T-cell (primary cell): ENCODE measurements around the gene EDARADD. TPM values are rescaled to one million over a fixed set of nuclear protein-coding genes. Genes with fewer than 3 reads are reported as not detected.
"Not testable (repeated sequence)": the region's sequence is repeated elsewhere in the genome, so short reads cannot be mapped to it uniquely, and the experiment has no call there.

Source experiments
- ATAC-seq, 4 experiments: fragments of 200-7000 bp in 3 of 4; fragments of 150-1000 bp in 1 of 4; cut with Tn5 transposase; replicated peaks in 1 of 4; 1 replicate in 3 of 4; 2 replicates in 1 of 4; pipeline ENCODE4 v1.10.0; 2021; ENCODE audit warnings: moderate library complexity in 3 of 4, mild to moderate bottlenecking in 2 of 4, moderate number of reproducible peaks in 1 of 4
- CTCF ChIA-PET, 2 donors: fragments of 300-600 bp; sonication (Branson Sonifier 250); formaldehyde crosslinking; loops; one replicate each; lab custom pipeline; 2022; ENCODE audit warnings: antibody characterized with exemption in 2 of 2; lab: Charles Lee
- POLR2A ChIA-PET, 2 donors: fragments of 300-600 bp; sonication (Branson Sonifier 250); formaldehyde crosslinking; loops; one replicate each; lab custom pipeline; 2022; ENCODE audit warnings: antibody characterized with exemption in 2 of 2; lab: Charles Lee
- DNase-seq, 35 experiments: peaks; one replicate each; pipeline versions ENCODE4 v3.0.0 to v3.0.0-alpha.2; 2013 to 2023
- H3K27ac ChIP-seq: one replicate; pipeline ENCODE4 v1.5.1; 2013; ENCODE audit warnings: low read length
- H3K27me3 ChIP-seq, 2 experiments: replicated peaks in 1 of 2; 1 replicate in 1 of 2; 2 replicates in 1 of 2; pipeline versions ENCODE4 v1.6.1 to v1.7.0; 2013; ENCODE audit warnings: low read length in 1 of 2, mixed read lengths in 1 of 2; ENCODE audit not compliant: control insufficient read depth in 2 of 2, insufficient read depth in 2 of 2; ENCODE audit errors: extremely low read depth in 1 of 2
- H3K36me3 ChIP-seq, 2 donors: 1 replicate in 1 of 2; 2 replicates in 1 of 2; pipeline versions ENCODE4 v1.6.1 to v1.7.0; 2013; ENCODE audit warnings: low read length in 1 of 2; ENCODE audit not compliant: control insufficient read depth in 2 of 2, insufficient read depth in 1 of 2; ENCODE audit errors: extremely low read depth in 1 of 2
- H3K4me1 ChIP-seq, 2 experiments: 1 replicate in 1 of 2; 2 replicates in 1 of 2; pipeline versions ENCODE4 v1.6.1 to v1.7.0; 2013; ENCODE audit warnings: low read length in 2 of 2, mixed read lengths in 1 of 2; ENCODE audit not compliant: insufficient read depth in 2 of 2, control insufficient read depth in 1 of 2; ENCODE audit errors: extremely low read depth in 1 of 2
- H3K4me3 ChIP-seq, 2 donors: 1 replicate in 1 of 2; 2 replicates in 1 of 2; pipeline versions ENCODE4 v1.5.1 to v1.7.0; 2013; ENCODE audit warnings: mild to moderate bottlenecking in 2 of 2, low read length in 1 of 2, moderate library complexity in 1 of 2; ENCODE audit not compliant: control insufficient read depth in 1 of 2; ENCODE audit errors: extremely low read depth in 1 of 2
- H3K9me3 ChIP-seq: 2 replicates; pipeline ENCODE4 v1.7.0; 2013
- H3K27ac Mint-ChIP-seq, 2 donors: one replicate each; pipeline ENCODE4 v1.8.0; 2020 to 2021; ENCODE audit warnings: mild to moderate bottlenecking in 2 of 2, mixed read lengths in 2 of 2
- H3K27me3 Mint-ChIP-seq, 2 donors: one replicate each; pipeline ENCODE4 v1.8.0; 2021 to 2022; ENCODE audit warnings: mixed read lengths in 2 of 2
- H3K36me3 Mint-ChIP-seq: one replicate; pipeline ENCODE4 v1.8.0; 2021; ENCODE audit warnings: mixed read lengths
- H3K4me1 Mint-ChIP-seq, 3 donors: one replicate each; pipeline ENCODE4 v1.8.0; 2020 to 2022; ENCODE audit warnings: mixed read lengths in 3 of 3, mild to moderate bottlenecking in 1 of 3
- H3K4me3 Mint-ChIP-seq, 3 donors: one replicate each; pipeline ENCODE4 v1.8.0; 2020 to 2022; ENCODE audit warnings: mild to moderate bottlenecking in 3 of 3, mixed read lengths in 3 of 3, moderate library complexity in 3 of 3
- H3K9me3 Mint-ChIP-seq, 3 donors: one replicate each; pipeline ENCODE4 v1.8.0; 2020 to 2022; ENCODE audit warnings: mixed read lengths in 3 of 3
- WGBS: methylation state at CpG from one replicate; pipeline ENCODE4 v1.1.5; 2013; ENCODE audit warnings: missing lambda C conversion rate; ENCODE audit not compliant: insufficient coverage; 5-methylcytosine and 5-hydroxymethylcytosine counted together
- total RNA-seq, 35 experiments: library from RNA in 6 of 35; stranded (reverse) in 6 of 35; fragments of 120-200 nt in 1 of 35; gene quantifications; one replicate each; pipeline versions ENCODE4 v1.2.1 to v1.2.4 and lab custom pipeline; 2013 to 2026

Gene EDARADD
- total RNA-seq, 5 donors from 2014 or later (not counting 1 experiment from before 2014, with no cell fraction given), result 1.3 to 5.7 (median 4.2) TPM

GRCh38 chr1:236495467-236496112 lies 101.5 kb downstream of the EDARADD start:
- H3K4me3 Mint-ChIP-seq, result no peak overlapping the region
- no CpG with 5 or more reads among the region's 11 CpGs for WGBS
- H3K9me3 Mint-ChIP-seq, result no peaks in the 10 kb centered on the region
- DNase-seq (peak in 1 of 35 experiments; percentile 5), ATAC-seq (peak in 1 of 4 experiments; percentile 57)
- H3K36me3 ChIP-seq, result no peaks in the 10 kb centered on the region
- no peaks in the 10 kb centered on the region for H3K36me3 Mint-ChIP-seq
- no peak overlapping the region for H3K27ac ChIP-seq
- peaks cover 0 to 5% of the 10 kb centered on the region in 2 experiments for H3K4me1 ChIP-seq
- no peaks in the 10 kb centered on the region for H3K9me3 ChIP-seq
- peaks cover 9 to 12% (median 11%) of the 10 kb centered on the region in 3 donors for H3K4me1 Mint-ChIP-seq
- peaks cover 0 to 23% of the 10 kb centered on the region in 2 experiments for H3K27me3 ChIP-seq
- CTCF ChIA-PET, result interaction anchor here in 1 of 2 donors (0.6 kb wide), 2 partner anchors 109 to 390 kb away, joined by 3 read pairs; partner anchors contain the start of gene HEATR1
- H3K4me3 ChIP-seq, result no peak overlapping the region
- POLR2A ChIA-PET, result interaction anchor here in 1 of 2 donors (0.6 kb wide), 1 partner anchor 718 kb away, joined by 8 read pairs; no protein-coding TSS in a partner anchor
- peaks cover 14 to 25% of the 10 kb centered on the region in 2 donors for H3K27me3 Mint-ChIP-seq
- H3K27ac Mint-ChIP-seq, result no peak overlapping the region

GRCh38 chr1:236497908-236498307 lies 103.8 kb downstream of the EDARADD start:
- no peak overlapping the region for H3K27ac Mint-ChIP-seq
- no peak overlapping the region for H3K4me3 Mint-ChIP-seq
- H3K4me1 ChIP-seq, result peaks cover 0 to under 1% of the 10 kb centered on the region in 2 experiments
- no peaks in the 10 kb centered on the region for H3K9me3 Mint-ChIP-seq
- POLR2A ChIA-PET, result no interaction called here
- H3K27me3 ChIP-seq, result peaks cover 0 to 15% of the 10 kb centered on the region in 2 experiments
- H3K4me3 ChIP-seq, result no peak overlapping the region
- H3K9me3 ChIP-seq, result no peaks in the 10 kb centered on the region
- no peak overlapping the region for H3K27ac ChIP-seq
- peaks cover 7 to 11% (median 9%) of the 10 kb centered on the region in 3 donors for H3K4me1 Mint-ChIP-seq
- CTCF ChIA-PET, result interaction anchor here in 1 of 2 donors (0.6 kb wide), 1 partner anchor 9 kb away, joined by 3 read pairs; no protein-coding TSS in a partner anchor
- 100% methylated on average over 1 of the region's 6 CpGs for WGBS
- no peaks in the 10 kb centered on the region for H3K36me3 ChIP-seq
- H3K36me3 Mint-ChIP-seq, result no peaks in the 10 kb centered on the region
- ATAC-seq (no peak), DNase-seq (no peak)
- H3K27me3 Mint-ChIP-seq, result peaks cover 5 to 10% of the 10 kb centered on the region in 2 donors

- WGBS, result 91% methylated on average over 5 of the region's 6 CpGs
These were observed 107.0 kb downstream of the EDARADD start for GRCh38 chr1:236501093-236501492.

GRCh38 chr1:236502579-236502971 lies 108.5 kb downstream of the EDARADD start:
- 54% methylated on average over 2 of the region's 2 CpGs for WGBS
- no peaks in the 10 kb centered on the region for H3K27me3 Mint-ChIP-seq
- peaks cover 10 to 17% (median 17%) of the 10 kb centered on the region in 3 donors for H3K4me1 Mint-ChIP-seq
- H3K27ac ChIP-seq, result no peak overlapping the region
- H3K36me3 ChIP-seq, result no peaks in the 10 kb centered on the region
- H3K36me3 Mint-ChIP-seq, result no peaks in the 10 kb centered on the region
- no peaks in the 10 kb centered on the region for H3K9me3 ChIP-seq
- H3K9me3 Mint-ChIP-seq, result no peaks in the 10 kb centered on the region
- peaks cover 2 to 6% of the 10 kb centered on the region in 2 experiments for H3K4me1 ChIP-seq
- POLR2A ChIA-PET, result interaction anchor here in 1 of 2 donors (0.6 kb wide), 1 partner anchor 121 kb away, joined by 18 read pairs; no protein-coding TSS in a partner anchor
- ATAC-seq, result no peak
- H3K4me3 ChIP-seq, result no peak overlapping the region
- peak overlapping the region; percentile 4 to 72 (median 34) for H3K4me3 Mint-ChIP-seq
- no peak for DNase-seq
- CTCF ChIA-PET, result interaction anchor here (0.7 to 0.9 kb wide), 2 partner anchors 11 to 618 kb away, joined by 3 to 4 read pairs; no protein-coding TSS in a partner anchor
- peaks cover 0 to 4% of the 10 kb centered on the region in 2 experiments for H3K27me3 ChIP-seq
- peak overlapping the region; percentile 60 to 80 for H3K27ac Mint-ChIP-seq

More at GRCh38 chr1:236501093-236501492, 107.0 kb downstream of the EDARADD start:
- Histone ChIP-seq H3K9me3 (no peaks in the 10 kb centered on the region), H3K4me1 (peaks cover 2 to 6% of the 10 kb centered on the region in 2 experiments), H3K27me3 (peaks cover 0 to 15% of the 10 kb centered on the region in 2 experiments), H3K4me3 (no peak overlapping the region), H3K36me3 (no peaks in the 10 kb centered on the region), H3K27ac (no peak overlapping the region)
- CTCF ChIA-PET, result no interaction called here
- Mint-ChIP-seq H3K27ac (no peak overlapping the region), H3K9me3 (no peaks in the 10 kb centered on the region), H3K36me3 (no peaks in the 10 kb centered on the region), H3K4me3 (no peak overlapping the region), H3K27me3 (peaks cover 3% of the 10 kb centered on the region in 2 donors), H3K4me1 (peaks cover 10 to 17% (median 16%) of the 10 kb centered on the region in 3 donors)
- POLR2A ChIA-PET, result no interaction called here
- DNase-seq, result no peak
- no peak for ATAC-seq

GRCh38 chr1:236502972-236503639 lies 109.0 kb downstream of the EDARADD start:
- DNase-seq, result peak in 5 of 35 experiments; percentile 2 to 35 (median 18)
- ChIA-PET CTCF (interaction anchor here (0.7 to 0.9 kb wide), 3 partner anchors 12 to 618 kb away, joined by 3 to 5 read pairs (median 4); no protein-coding TSS in a partner anchor), POLR2A (interaction anchor here in 1 of 2 donors (0.6 kb wide), 1 partner anchor 122 kb away, joined by 18 read pairs; no protein-coding TSS in a partner anchor)
- H3K36me3 ChIP-seq, result no peaks in the 10 kb centered on the region
- peaks cover 10 to 17% (median 17%) of the 10 kb centered on the region in 3 donors for H3K4me1 Mint-ChIP-seq
- no peaks in the 10 kb centered on the region for H3K9me3 Mint-ChIP-seq
- peak overlapping the region; percentile 65 to 80 for H3K27ac Mint-ChIP-seq
- no peaks in the 10 kb centered on the region for H3K9me3 ChIP-seq
- WGBS, result 5% methylated on average over 9 of the region's 15 CpGs
- peaks cover 0 to 4% of the 10 kb centered on the region in 2 experiments for H3K27me3 ChIP-seq
- no peaks in the 10 kb centered on the region for H3K36me3 Mint-ChIP-seq
- peaks cover 2 to 6% of the 10 kb centered on the region in 2 experiments for H3K4me1 ChIP-seq
- no peak overlapping the region for H3K27ac ChIP-seq
- ATAC-seq, result peak in 2 of 4 experiments; percentile 31 to 48
- peak overlapping the region in 2 of 3 donors; percentile 17 to 72 for H3K4me3 Mint-ChIP-seq
- H3K4me3 ChIP-seq, result no peak overlapping the region
- H3K27me3 Mint-ChIP-seq, result no peaks in the 10 kb centered on the region

- peaks cover 19 to 28% (median 23%) of the 10 kb centered on the region in 3 donors for H3K4me1 Mint-ChIP-seq
- H3K36me3 ChIP-seq, H3K4me1 ChIP-seq, H3K4me3 ChIP-seq, CTCF ChIA-PET, H3K27ac Mint-ChIP-seq, H3K36me3 Mint-ChIP-seq, H3K9me3 ChIP-seq, DNase-seq, H3K27me3 ChIP-seq, H3K9me3 Mint-ChIP-seq, POLR2A ChIA-PET, ATAC-seq, H3K27ac ChIP-seq, H3K27me3 Mint-ChIP-seq, H3K4me3 Mint-ChIP-seq: not testable (repeated sequence)
- 88% methylated on average over 1 of the region's 3 CpGs for WGBS
These were observed 110.3 kb downstream of the EDARADD start for GRCh38 chr1:236504338-236504737.
